HuH-7 (cell line): Measurements from ENCODE around the gene IDS.
"Not testable (repeated sequence)": the region's sequence is repeated elsewhere in the genome, so short reads cannot be mapped to it uniquely, and the experiment has no call there.

Experiments used
- DNase-seq: peaks from one replicate; pipeline ENCODE4 v3.0.0; 2011; ENCODE audit warnings: low spot score

IDS gene, protein sequence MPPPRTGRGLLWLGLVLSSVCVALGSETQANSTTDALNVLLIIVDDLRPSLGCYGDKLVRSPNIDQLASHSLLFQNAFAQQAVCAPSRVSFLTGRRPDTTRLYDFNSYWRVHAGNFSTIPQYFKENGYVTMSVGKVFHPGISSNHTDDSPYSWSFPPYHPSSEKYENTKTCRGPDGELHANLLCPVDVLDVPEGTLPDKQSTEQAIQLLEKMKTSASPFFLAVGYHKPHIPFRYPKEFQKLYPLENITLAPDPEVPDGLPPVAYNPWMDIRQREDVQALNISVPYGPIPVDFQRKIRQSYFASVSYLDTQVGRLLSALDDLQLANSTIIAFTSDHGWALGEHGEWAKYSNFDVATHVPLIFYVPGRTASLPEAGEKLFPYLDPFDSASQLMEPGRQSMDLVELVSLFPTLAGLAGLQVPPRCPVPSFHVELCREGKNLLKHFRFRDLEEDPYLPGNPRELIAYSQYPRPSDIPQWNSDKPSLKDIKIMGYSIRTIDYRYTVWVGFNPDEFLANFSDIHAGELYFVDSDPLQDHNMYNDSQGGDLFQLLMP

DNA sequence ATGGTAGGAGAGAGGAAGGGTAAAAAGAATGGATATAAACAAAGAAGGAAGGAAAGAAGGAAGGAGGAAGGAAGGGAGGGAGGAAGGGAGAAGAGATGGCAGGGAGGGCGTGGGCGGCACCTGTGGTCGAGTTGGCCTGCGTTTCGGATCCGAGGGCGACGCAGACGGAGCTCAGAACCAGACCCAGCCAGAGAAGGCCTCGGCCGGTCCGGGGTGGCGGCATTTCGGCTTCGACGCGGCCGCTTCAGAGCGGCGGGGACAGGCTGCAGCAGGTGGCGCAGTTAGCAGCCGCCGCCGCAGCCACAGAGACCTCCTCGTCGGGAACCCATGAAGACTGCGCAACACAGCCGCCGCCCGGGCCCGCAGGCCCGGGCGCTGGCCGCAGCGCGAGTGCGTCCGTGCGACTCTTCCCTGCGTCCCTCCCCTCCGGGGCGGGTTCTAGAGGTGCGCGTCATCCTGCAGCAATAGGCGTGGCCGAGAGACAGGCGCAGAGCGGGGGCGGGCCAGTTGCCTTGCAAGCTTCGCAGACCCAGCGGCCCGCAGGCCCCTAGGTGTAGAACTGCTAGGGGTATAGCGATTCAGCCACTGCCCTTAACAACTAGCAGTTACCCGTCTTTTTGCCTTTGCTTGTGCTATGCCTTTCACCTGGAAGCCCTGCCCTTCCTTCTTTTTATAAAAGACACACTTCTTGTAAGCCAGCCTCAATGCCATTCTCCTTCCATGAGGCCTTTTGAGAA, at the start of gene IDS:
IDS (minus strand) TSS at position 392 of the 737 bp plus-strand sequence; CDS start at position 223, 169 bp downstream.
- peak; percentile 76 for DNase-seq

DNA sequence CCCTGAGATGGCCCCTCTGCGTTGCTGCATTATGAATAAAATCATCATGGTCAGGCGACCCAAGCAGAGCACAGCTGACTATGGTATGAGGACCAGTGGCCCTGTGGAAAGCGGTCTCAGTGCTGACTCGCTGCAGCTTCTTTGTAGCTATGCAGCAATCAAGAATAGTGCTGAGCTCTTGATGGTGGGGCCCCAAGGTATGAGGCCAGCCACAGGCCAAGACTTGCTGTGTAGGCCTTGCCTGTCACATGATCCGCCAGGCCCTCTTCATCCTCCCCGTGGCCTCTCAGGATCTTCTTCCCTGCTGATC, 46.8 kb upstream of the IDS start:
- DNase-seq: not testable (repeated sequence)

DNA sequence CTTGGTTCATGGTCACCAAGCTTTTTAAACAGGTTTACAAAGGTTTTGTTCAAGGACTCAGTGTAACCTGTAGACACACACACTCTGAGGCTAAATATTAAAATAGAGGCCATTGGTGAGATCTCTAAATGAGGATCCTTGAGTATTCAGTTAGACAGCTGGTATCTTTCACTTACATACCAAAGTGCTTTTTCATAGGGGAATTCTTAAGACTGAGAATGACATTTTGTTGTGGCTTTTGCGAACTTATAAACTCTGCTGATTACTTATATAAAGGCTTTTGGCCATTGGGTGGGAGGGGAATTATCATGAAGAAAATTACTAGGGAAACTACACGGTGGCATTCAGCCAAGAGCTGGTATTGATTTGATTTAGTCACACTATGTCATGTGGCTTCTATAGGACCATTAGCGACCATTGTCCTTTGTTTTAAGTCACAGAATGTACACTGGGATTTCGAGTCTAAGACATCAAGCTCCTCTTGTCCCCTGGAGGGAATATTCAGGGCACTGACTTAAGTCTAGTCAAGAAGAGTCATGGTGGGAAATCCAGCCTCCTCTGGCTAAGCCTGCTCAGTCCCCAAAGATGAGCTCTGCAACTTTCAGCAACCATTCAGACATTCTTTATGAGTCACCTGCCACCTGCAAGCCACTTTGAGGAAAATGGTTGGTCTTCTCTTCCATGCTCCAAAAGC, 46.3 kb upstream of the IDS start:
- not testable (repeated sequence) for DNase-seq

DNA sequence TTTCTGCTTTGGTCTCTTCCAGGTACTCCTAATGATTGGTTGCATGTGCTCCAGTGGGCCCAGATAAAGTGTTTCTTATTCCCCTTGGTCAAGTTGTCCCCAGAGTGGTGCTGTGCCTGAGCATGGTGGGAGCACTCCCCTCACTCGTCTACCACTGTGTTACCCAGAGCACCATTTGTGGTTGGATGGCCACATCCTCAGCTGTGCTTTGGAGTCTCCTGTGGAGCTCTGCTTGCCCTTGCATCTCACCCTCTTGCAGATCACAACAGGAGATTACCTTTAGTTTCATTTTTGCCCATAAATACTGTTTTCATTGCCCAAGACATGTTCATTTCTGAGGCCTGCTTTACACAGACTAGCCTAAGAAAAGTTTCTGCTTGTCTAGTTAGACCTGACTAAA, 45.3 kb upstream of the IDS start:
- not testable (repeated sequence) for DNase-seq

GRCh38 chrX:149549701-149550100, 44.6 kb upstream of the IDS start, which contains the start of gene HSFX3:
HSFX3 (minus strand) TSS chrX:149549924; CDS start chrX:149549852, 72 bp downstream.
- not testable (repeated sequence) for DNase-seq

DNA sequence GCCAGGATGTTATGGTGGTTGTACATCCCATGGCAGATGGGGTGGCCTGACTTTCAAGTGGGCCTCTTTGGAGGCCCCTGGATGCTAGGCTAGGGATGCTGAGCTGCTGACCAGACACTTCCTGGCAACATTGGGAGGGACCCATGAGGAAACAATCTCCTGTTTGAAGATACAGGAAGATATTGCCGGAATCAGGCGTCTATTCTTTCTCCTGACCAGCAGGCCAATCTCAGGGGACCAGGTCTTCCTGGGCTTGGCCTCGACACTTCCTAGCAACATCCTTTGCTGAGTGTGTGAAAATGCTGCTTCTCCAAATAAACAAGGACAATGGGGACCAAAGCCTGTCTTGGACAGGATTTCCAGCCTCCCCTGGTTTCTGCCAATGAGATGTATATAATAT, 42.7 kb upstream of the IDS start:
- not testable (repeated sequence) for DNase-seq

DNA sequence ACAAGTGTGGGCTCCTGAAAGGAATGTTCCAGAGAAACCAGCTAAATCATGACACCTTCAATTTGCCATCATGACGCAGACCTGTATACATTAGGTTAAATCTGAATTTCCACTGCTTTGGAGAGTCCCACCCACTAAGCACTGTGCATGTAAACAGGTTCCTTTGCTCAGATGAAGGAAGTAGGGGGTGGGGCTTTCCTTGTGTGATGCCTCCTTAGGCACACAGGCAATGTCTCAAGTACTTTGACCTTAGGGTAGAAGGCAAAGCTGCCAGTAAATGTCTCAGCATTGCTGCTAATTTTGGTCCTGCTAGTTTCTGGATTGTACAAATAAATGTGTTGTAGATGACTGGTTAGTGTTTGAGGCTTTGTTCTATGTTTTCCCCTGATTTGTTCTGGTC, 41.9 kb upstream of the IDS start:
- not testable (repeated sequence) for DNase-seq

DNA sequence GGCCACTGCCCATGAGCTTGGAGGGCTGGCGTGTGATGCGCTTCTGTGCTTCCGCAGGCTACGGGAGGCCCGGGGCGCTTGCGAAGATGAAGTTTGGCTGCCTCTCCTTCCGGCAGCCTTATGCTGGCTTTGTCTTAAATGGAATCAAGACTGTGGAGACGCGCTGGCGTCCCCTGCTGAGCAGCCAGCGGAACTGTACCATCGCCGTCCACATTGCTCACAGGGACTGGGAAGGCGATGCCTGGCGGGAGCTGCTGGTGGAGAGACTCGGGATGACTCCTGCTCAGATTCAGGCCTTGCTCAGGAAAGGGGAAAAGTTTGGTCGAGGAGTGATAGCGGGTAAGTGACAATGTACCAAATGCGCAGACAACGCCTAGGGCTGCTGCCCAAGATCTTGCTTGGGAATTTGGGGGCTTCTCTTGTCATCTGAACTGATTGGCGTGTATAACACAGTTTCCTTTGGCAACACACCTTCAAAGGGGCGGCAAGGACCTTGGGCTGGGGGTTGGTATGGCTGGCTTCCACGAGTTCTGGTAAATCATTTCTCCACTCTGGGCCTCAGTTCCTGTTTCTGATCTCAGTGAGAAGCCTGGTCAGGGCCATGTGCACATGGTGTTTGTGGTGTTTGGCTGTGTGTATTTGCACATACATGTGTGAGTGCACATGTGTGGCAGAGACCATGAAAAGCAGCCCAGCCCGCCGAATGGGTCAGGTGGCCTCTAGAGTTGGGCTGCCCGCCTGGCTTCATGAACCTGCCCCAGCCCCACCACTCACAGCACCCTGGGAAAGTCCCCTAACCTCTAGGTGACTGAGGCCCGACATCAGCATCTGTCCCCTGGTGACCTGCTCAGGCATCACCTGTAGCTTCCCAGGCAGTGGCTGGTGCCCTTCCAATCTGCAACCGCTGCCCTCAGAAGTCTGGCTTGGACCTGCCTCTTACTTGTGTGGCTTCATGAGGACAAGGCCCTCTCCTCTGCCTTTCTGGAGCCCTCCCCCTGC, 40.7 kb upstream of the IDS start:
- not testable (repeated sequence) for DNase-seq

DNA sequence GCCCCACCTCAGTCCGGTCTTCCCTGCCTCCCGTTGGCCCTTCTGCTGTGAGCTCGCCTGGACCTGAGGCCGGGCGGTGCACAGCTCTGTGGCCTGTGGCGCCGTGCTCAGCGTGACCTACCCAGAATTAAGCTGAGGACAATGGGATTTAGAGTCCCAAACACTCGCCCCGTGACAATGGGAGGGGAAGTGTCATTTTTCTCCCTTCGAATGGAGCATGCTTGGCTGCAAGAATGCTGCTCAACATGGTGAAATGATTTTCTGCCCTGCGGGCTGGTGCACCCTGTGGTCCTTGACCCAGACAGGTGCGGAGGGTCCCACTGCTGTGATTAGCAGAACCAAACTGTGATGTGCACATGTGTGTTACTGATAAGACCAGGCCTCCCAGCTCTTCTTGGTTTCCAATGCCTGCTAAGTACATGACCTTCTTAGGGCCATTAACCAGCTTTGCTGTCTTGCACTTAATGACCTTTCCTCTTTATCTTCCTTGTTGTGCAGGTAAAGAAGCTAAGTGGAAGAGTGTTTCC, 36.5 kb upstream of the IDS start:
- DNase-seq: no peak

- DNase-seq: peak; percentile 54
Measured at GRCh38 chrX:149540621-149541520, 35.8 kb upstream of the IDS start, which contains the start of gene EOLA1. EOLA1 (plus strand) TSS chrX:149541012; CDS start chrX:149545631, 4,619 bp downstream.

- peak; percentile 61 for DNase-seq
Measured at GRCh38 chrX:149540131-149540620, 35.1 kb upstream of the IDS start.

GRCh38 chrX:149539283-149540130, 34.4 kb upstream of the IDS start:
- peak; percentile 56 for DNase-seq

- DNase-seq: not testable (repeated sequence)
Measured at GRCh38 chrX:149537474-149537873, 32.4 kb upstream of the IDS start.

DNA sequence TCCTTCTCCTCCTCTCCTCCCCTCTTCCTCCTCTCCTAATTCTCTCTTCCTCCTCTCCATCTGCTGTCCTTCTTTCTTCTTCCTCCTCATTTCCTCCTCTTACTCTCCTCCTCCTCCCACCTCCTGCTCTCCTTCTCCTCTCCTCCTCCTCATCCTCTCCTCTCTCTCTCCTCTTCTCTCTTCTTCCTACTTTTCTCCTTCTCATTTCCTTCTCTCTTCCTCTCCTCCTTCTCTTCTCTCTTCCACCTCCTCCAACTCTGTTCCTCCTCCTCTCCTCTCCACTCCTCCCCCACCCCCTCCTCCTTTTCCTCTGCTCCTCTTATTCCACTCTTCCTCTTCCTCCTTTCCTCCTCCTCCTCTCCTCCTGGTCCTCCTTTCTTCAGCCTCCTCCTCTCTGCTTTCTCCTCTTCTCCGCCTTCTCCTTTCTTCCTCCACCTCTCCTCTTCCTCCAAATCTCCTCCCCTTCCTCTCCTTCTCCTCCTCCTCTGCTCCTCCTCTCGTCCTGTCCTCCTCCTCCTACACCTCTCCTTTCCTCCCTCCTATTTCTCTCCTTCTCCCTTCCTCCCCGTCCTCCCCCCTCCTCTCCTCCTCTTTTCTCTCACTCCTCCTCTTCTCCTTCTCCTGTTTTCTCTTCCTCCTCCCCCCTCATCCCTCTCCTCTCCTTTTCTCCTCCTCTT, 30.0 kb upstream of the IDS start:
- not testable (repeated sequence) for DNase-seq

- not testable (repeated sequence) for DNase-seq
Measured at GRCh38 chrX:149533999-149534398, 28.9 kb upstream of the IDS start.

GRCh38 chrX:149532868-149533267, 27.8 kb upstream of the IDS start:
- DNase-seq: not testable (repeated sequence)

DNA sequence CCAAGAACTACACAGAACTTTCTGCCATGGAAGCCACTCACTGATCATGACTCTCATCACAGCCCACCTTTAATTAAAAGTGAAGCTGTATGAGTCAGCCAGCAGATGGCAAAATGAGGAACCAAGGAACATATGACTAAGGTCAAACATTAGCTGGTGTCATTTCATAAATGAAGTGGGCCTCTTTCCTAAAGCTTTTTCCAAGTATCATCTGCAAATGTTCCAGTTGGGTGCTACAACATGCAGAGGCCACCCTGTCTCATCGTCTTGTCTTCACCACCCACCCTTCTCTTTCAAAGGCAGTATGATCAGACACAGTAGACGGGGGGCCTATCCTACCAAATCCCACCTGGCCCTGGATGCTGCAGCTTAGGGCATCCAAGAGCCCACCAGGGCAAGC, 26.5 kb upstream of the IDS start:
- no peak for DNase-seq

DNA sequence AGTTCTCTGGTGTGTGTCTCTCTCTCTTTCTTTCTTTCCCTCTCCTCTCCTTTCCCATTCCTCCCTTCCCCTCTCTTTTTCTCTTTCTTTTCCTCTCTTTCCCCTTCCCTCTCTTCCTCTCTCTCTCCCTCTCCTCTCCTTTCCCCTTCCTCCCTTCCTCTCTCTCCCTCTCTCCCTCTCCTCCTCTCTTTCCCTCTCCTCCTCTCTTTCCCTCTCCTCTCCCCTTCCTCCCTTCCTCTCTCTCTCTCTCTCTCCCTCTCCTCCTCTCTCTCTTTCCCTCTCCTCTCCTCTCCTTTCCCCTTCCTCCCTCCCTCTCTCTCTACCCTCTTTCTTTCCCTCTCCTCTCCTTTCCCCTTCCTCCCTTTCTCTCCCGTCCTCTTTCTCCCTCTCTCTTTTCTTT, 23.3 kb upstream of the IDS start:
- DNase-seq: no peak
